Caco-2 (cell line): ENCODE measurements around the gene HIF1A. TPM values are rescaled to one million over a fixed set of nuclear protein-coding genes. Genes with fewer than 3 reads are reported as not detected.
"Not testable (repeated sequence)": the region's sequence is repeated elsewhere in the genome, so short reads cannot be mapped to it uniquely, and the experiment has no call there.

Experiments
- BruUV-seq: library from RNA; stranded (reverse); fragments of 400-500 nt; replicated peaks from 2 replicates; lab custom pipeline; 2021; lab: Mats Ljungman, UMichigan
- CTCF ChIA-PET: fragments of 300-600 bp; sonication (Branson Sonifier 250); formaldehyde crosslinking; loops from one replicate; lab custom pipeline; 2022; ENCODE audit warnings: antibody characterized with exemption; lab: Charles Lee
- POLR2A ChIA-PET: fragments of 300-600 bp; sonication (Branson Sonifier 250); formaldehyde crosslinking; loops from one replicate; lab custom pipeline; 2022; ENCODE audit warnings: antibody characterized with exemption; lab: Charles Lee
- DNase-seq, 2 experiments: peaks; one replicate each; pipeline versions ENCODE4 v3.0.0 to v3.0.0-alpha.2; 2020 to 2022
- H3K27me3 ChIP-seq: replicated peaks from 2 replicates; pipeline ENCODE4 v1.6.0; 2011; ENCODE audit warnings: low read length; ENCODE audit not compliant: control insufficient read depth, insufficient read depth
- H3K36me3 ChIP-seq: 2 replicates; pipeline ENCODE4 v1.5.1; 2011; ENCODE audit warnings: low read length; ENCODE audit not compliant: control insufficient read depth, insufficient read depth
- H3K4me1 ChIP-seq: fragments of 250-450 bp; sonication (Bioruptor Pico); 2 replicates; pipeline ENCODE4 v1.5.1; 2020; ENCODE audit warnings: mild to moderate bottlenecking
- H3K4me3 ChIP-seq: 2 replicates; pipeline ENCODE4 v1.5.1; 2011; ENCODE audit warnings: low read depth, mild to moderate bottlenecking, control low read depth, low read length
- H3K9me3 ChIP-seq: fragments of 250-450 bp; sonication (Bioruptor Pico); 2 replicates; pipeline ENCODE4 v1.5.1; 2020; ENCODE audit warnings: mild to moderate bottlenecking, moderate library complexity
- H3K27ac Mint-ChIP-seq: one replicate; pipeline ENCODE4 v1.8.0; 2022; ENCODE audit warnings: mixed read lengths; ENCODE audit not compliant: unreplicated experiment
- H3K27me3 Mint-ChIP-seq: one replicate; pipeline ENCODE4 v1.8.0; 2022; ENCODE audit warnings: mixed read lengths; ENCODE audit not compliant: insufficient read depth, unreplicated experiment
- H3K36me3 Mint-ChIP-seq: one replicate; pipeline ENCODE4 v1.8.0; 2022; ENCODE audit warnings: mild to moderate bottlenecking, mixed read lengths; ENCODE audit not compliant: insufficient read depth, unreplicated experiment
- H3K4me1 Mint-ChIP-seq: one replicate; pipeline ENCODE4 v1.8.0; 2022; ENCODE audit warnings: low read depth, mixed read lengths; ENCODE audit not compliant: unreplicated experiment
- H3K4me3 Mint-ChIP-seq: one replicate; pipeline ENCODE4 v1.8.0; 2022; ENCODE audit warnings: mild to moderate bottlenecking, moderate library complexity, mixed read lengths; ENCODE audit not compliant: unreplicated experiment
- H3K9me3 Mint-ChIP-seq: one replicate; pipeline ENCODE4 v1.8.0; 2022; ENCODE audit warnings: mixed read lengths; ENCODE audit not compliant: unreplicated experiment
- intact Hi-C: fragments of 100-400 bp; cut with micrococcal nuclease; formaldehyde crosslinking; loops from one replicate; pipeline ENCODE4 v1.10.0; 2022; ENCODE audit not compliant: unreplicated experiment
- total RNA-seq: library from RNA; stranded (reverse); gene quantifications from 2 replicates; pipeline ENCODE4 v1.2.3, GENCODE V29; 2022
- TF ChIP-seq, protein P1 (sequence below), 2 experiments: fragments of 200-600 bp in 1 of 2; IDR thresholded peaks; 1 replicate in 1 of 2; 2 replicates in 1 of 2; pipeline versions ENCODE4 v1.5.1 to v1.8.0; 2011 to 2022; ENCODE audit warnings: antibody characterized with exemption in 1 of 2, control low read depth in 1 of 2, inconsistent platforms in 1 of 2, low read depth in 1 of 2, low read length in 1 of 2, mild to moderate bottlenecking in 1 of 2, moderate library complexity in 1 of 2; ENCODE audit not compliant: insufficient read depth in 1 of 2, severe bottlenecking in 1 of 2, unreplicated experiment in 1 of 2

Gene HIF1A
- total RNA-seq, 1 experiment from 2014 or later = 127 TPM

DNA sequence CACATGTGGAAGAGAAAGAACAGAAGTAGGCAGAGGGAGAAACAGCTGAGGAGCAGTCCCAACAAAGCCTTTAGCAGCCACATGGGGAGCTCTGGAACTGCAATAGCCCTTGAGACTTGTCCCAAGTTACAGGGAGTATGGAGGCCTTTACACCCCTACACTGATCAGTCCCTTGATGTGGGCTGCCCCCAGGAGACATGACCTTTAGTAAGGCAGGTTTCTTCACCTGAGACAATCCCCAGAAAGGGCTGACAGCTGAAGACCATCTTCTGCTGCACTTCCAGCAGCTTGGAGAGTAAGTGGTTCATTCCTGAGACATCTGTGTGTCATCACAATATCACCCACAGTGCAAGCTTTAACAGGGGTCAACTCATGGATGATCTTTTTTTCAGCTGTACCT lies 58.3 kb downstream of the HIF1A start:
- TF ChIP-seq, protein P1, sequence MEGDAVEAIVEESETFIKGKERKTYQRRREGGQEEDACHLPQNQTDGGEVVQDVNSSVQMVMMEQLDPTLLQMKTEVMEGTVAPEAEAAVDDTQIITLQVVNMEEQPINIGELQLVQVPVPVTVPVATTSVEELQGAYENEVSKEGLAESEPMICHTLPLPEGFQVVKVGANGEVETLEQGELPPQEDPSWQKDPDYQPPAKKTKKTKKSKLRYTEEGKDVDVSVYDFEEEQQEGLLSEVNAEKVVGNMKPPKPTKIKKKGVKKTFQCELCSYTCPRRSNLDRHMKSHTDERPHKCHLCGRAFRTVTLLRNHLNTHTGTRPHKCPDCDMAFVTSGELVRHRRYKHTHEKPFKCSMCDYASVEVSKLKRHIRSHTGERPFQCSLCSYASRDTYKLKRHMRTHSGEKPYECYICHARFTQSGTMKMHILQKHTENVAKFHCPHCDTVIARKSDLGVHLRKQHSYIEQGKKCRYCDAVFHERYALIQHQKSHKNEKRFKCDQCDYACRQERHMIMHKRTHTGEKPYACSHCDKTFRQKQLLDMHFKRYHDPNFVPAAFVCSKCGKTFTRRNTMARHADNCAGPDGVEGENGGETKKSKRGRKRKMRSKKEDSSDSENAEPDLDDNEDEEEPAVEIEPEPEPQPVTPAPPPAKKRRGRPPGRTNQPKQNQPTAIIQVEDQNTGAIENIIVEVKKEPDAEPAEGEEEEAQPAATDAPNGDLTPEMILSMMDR (IDR thresholded peaks at IDR 0.05; ENCODE audit: insufficient read depth in 1 of 2, low read depth in 1 of 2, low read length in 1 of 2, severe bottlenecking in 1 of 2, unreplicated experiment in 1 of 2) = no peak
- Histone ChIP-seq H3K9me3 (peaks cover 8% of the 10 kb centered on the region; the same call in 1 of the 2 replicates), H3K27me3 (no peaks in the 10 kb centered on the region), H3K36me3 (no peaks in the 10 kb centered on the region), H3K4me1 (peaks cover 41% of the 10 kb centered on the region), H3K4me3 (no peak overlapping the region)
- CTCF ChIA-PET = interaction anchor here (1.0 to 1.2 kb wide), 2 partner anchors 8 to 194 kb away, joined by 3 read pairs; partner anchors contain the start of gene SNAPC1
- Mint-ChIP-seq H3K4me1 (peaks cover 15% of the 10 kb centered on the region), H3K4me3 (no peak overlapping the region), H3K27ac (peak overlapping the region; percentile 70), H3K9me3 (peaks cover 29% of the 10 kb centered on the region), H3K27me3 (no peaks in the 10 kb centered on the region), H3K36me3 (peaks cover 61% of the 10 kb centered on the region)
- intact Hi-C loops = loop anchor here (5.0 kb wide), 2 partner anchors 56 to 216 kb away; partner anchors contain the start of gene HIF1A
- POLR2A ChIA-PET = no interaction called here
- DNase-seq = no peak
- no TSS peak for BruUV-seq

DNA sequence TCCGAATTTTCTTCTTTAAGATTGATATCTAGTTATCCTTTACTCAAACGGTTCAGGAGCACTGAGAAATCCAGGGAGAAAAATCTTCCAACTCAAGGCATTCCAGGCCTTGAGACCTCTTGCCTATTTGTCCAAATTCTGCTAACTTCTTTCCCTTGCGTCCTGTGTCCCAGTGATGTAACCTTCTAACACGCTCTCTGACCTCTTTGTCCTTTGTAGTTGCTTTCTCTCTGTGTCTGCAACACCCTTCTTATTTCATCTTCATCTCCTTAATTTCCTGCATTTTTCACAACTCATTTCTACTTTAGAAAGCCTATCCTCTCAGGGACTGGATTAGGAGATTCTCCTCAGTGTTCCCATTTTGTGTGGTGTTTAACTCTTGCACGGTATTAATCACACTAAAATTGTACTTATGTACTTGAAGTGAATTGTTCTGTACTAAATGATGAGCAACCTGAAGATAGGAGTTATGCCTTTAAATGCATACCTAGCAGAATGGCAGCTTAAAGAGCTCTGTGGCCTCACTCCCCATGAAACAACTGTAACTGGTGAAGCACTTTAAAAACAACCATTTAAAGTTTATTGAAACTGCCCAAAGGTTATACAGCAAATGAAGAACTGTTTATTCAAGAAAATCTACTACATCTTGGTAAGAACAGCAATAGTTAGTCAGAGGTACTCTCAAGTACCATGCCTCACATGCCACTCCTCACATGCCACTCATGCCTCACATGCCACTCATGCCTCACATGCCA lies 59.5 kb downstream of the HIF1A start:
- H3K36me3 Mint-ChIP-seq = peaks cover 58% of the 10 kb centered on the region
- BruUV-seq = no TSS peak
- TF ChIP-seq, protein P1 (IDR thresholded peaks at IDR 0.05; ENCODE audit: insufficient read depth in 1 of 2, low read depth in 1 of 2, low read length in 1 of 2, severe bottlenecking in 1 of 2, unreplicated experiment in 1 of 2) = no peak
- H3K27ac Mint-ChIP-seq = peak overlapping the region; percentile 14
- peaks cover 29% of the 10 kb centered on the region for H3K9me3 Mint-ChIP-seq
- no peak for DNase-seq
- H3K4me3 ChIP-seq = no peak overlapping the region
- H3K27me3 ChIP-seq = no peaks in the 10 kb centered on the region
- H3K36me3 ChIP-seq = no peaks in the 10 kb centered on the region
- H3K27me3 Mint-ChIP-seq = no peaks in the 10 kb centered on the region
- CTCF ChIA-PET = no interaction called here
- H3K4me1 ChIP-seq = peaks cover 33% of the 10 kb centered on the region
- no peak overlapping the region for H3K4me3 Mint-ChIP-seq
- H3K4me1 Mint-ChIP-seq = peaks cover 15% of the 10 kb centered on the region
- H3K9me3 ChIP-seq = peaks cover 8% of the 10 kb centered on the region; the same call in 1 of the 2 replicates
- intact Hi-C loops = loop anchor here (5.0 kb wide), 2 partner anchors 58 to 218 kb away; partner anchors contain the start of gene HIF1A
- POLR2A ChIA-PET = no interaction called here

DNA sequence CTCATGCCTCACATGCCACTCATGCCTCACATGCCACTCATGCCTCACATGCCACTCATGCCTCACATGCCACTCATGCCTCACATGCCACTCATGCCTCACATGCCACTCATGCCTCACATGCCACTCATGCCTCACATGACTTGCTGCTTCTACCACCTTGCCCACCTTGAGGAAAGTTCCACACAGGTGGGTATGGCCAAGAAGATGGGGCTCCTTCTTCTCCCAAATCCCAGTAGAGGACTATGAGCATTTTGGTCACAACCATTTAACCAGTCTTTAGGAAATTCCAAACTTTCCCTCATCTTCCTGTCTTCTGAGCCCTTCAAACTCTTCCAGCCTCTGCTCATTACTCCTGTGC lies 60.0 kb downstream of the HIF1A start:
- CTCF ChIA-PET = not testable (repeated sequence)

More for the DNA sequence above, 60.0 kb downstream of the HIF1A start:
- H3K4me3 ChIP-seq, H3K27me3 ChIP-seq, H3K4me3 Mint-ChIP-seq, H3K27me3 Mint-ChIP-seq, DNase-seq, intact Hi-C loops, POLR2A ChIA-PET, H3K9me3 ChIP-seq, BruUV-seq, H3K36me3 ChIP-seq: not testable (repeated sequence)
- peaks cover 28% of the 10 kb centered on the region for H3K4me1 ChIP-seq
- Mint-ChIP-seq H3K36me3 (peaks cover 52% of the 10 kb centered on the region), H3K9me3 (peaks cover 29% of the 10 kb centered on the region), H3K27ac (peak overlapping the region; percentile 82), H3K4me1 (peaks cover 15% of the 10 kb centered on the region)
